WTC11 (cell line): ENCODE results near the gene PROZ. TPM values are rescaled to one million over a fixed set of nuclear protein-coding genes. Genes with fewer than 3 reads are reported as not detected.

Experiments used
- ATAC-seq: fragments of 200-7000 bp; cut with Tn5 transposase; 2 replicates; pipeline ENCODE4 v1.10.0; 2021; ENCODE audit warnings: mild to moderate bottlenecking, moderate library complexity
- CTCF ChIA-PET: fragments of 300-600 bp; sonication (Branson Sonifier 250); formaldehyde crosslinking; loops from one replicate; lab custom pipeline; 2021; ENCODE audit warnings: antibody characterized with exemption; lab: Charles Lee
- POLR2A ChIA-PET: fragments of 350-600 bp; sonication (Branson Sonifier 250); formaldehyde crosslinking; loops from one replicate; lab custom pipeline; 2021; ENCODE audit warnings: antibody characterized with exemption; lab: Charles Lee
- DNase-seq: peaks from one replicate; pipeline ENCODE4 v3.0.0; 2021; ENCODE audit warnings: low spot score
- H3K27ac Mint-ChIP-seq: 2 replicates; pipeline ENCODE4 v1.8.0; 2021; ENCODE audit warnings: mixed read lengths
- H3K27me3 Mint-ChIP-seq: 2 replicates; pipeline ENCODE4 v1.8.0; 2021; ENCODE audit warnings: low read depth, mild to moderate bottlenecking, moderate library complexity, mixed read lengths
- H3K36me3 Mint-ChIP-seq: 2 replicates; pipeline ENCODE4 v1.8.0; 2021; ENCODE audit warnings: mixed read lengths
- H3K4me1 Mint-ChIP-seq: 2 replicates; pipeline ENCODE4 v1.8.0; 2022; ENCODE audit warnings: mixed read lengths
- H3K4me3 Mint-ChIP-seq: 2 replicates; pipeline ENCODE4 v1.8.0; 2021; ENCODE audit warnings: mild to moderate bottlenecking, moderate library complexity, mixed read lengths
- H3K9me3 Mint-ChIP-seq: 2 replicates; pipeline ENCODE4 v1.8.0; 2021; ENCODE audit warnings: mixed read lengths
- CBFB ChIP-seq: sonication (generic); formaldehyde crosslinking; IDR thresholded peaks from 2 replicates; pipeline ENCODE4 v1.8.1; 2022; ENCODE audit warnings: mild to moderate bottlenecking, low read depth, missing genetic modification reagents
- CDX4 ChIP-seq: fragments of 250-450 bp; sonication (Bioruptor Pico); IDR thresholded peaks from 2 replicates; pipeline ENCODE4 v1.9.0; 2021; ENCODE audit warnings: moderate library complexity, mild to moderate bottlenecking, inconsistent platforms, borderline replicate concordance
- CTCF ChIP-seq: fragments of 200-600 bp; IDR thresholded peaks from 2 replicates; pipeline ENCODE4 v1.8.0; 2022; ENCODE audit warnings: antibody characterized with exemption
- ERG ChIP-seq: fragments of 250-450 bp; sonication (Bioruptor Pico); IDR thresholded peaks from 2 replicates; pipeline ENCODE4 v1.8.0; 2021; ENCODE audit warnings: mild to moderate bottlenecking
- ETV6 ChIP-seq: sonication (generic); formaldehyde crosslinking; IDR thresholded peaks from 2 replicates; pipeline ENCODE4 v1.8.1; 2022; ENCODE audit warnings: mild to moderate bottlenecking, missing genetic modification reagents
- HMGA2 ChIP-seq: fragments of 250-450 bp; sonication (Bioruptor Pico); IDR thresholded peaks from 2 replicates; pipeline ENCODE4 v1.4.0; 2021; ENCODE audit warnings: mild to moderate bottlenecking, moderate library complexity
- KAT7 ChIP-seq: sonication (generic); formaldehyde crosslinking; IDR thresholded peaks from 2 replicates; pipeline ENCODE4 v1.8.1; 2023; ENCODE audit warnings: missing genetic modification reagents, mild to moderate bottlenecking, borderline replicate concordance
- NFE2L1 ChIP-seq: sonication (generic); formaldehyde crosslinking; IDR thresholded peaks from 2 replicates; pipeline ENCODE4 v1.8.1; 2023; ENCODE audit warnings: missing genetic modification reagents
- NR3C1 ChIP-seq: sonication (generic); formaldehyde crosslinking; conservative IDR thresholded peaks from 2 replicates; pipeline ENCODE4 v1.8.1; 2023; ENCODE audit warnings: low read depth, mild to moderate bottlenecking, missing genetic modification reagents
- PRDM15 ChIP-seq: sonication (generic); formaldehyde crosslinking; IDR thresholded peaks from 2 replicates; pipeline ENCODE4 v1.8.0; 2022; ENCODE audit warnings: missing genetic modification reagents
- SMAD4 ChIP-seq: sonication (generic); formaldehyde crosslinking; IDR thresholded peaks from 2 replicates; pipeline ENCODE4 v1.8.0; 2022; ENCODE audit warnings: mild to moderate bottlenecking, missing genetic modification reagents
- SOX15 ChIP-seq: fragments of 250-450 bp; sonication (Bioruptor Pico); IDR thresholded peaks from 2 replicates; pipeline ENCODE4 v1.9.0; 2021; ENCODE audit warnings: mild to moderate bottlenecking
- total RNA-seq: library from RNA; stranded (reverse); gene quantifications from 3 replicates; pipeline ENCODE4 v1.2.3, GENCODE V29; 2021
- TF ChIP-seq, protein P1 (sequence below): fragments of 250-450 bp; sonication (Bioruptor Pico); IDR thresholded peaks from 2 replicates; pipeline ENCODE4 v2.1.2; 2022; ENCODE audit warnings: mild to moderate bottlenecking, moderate library complexity
- TF ChIP-seq, protein P2 (sequence below): sonication (generic); formaldehyde crosslinking; IDR thresholded peaks from 2 replicates; pipeline ENCODE4 v1.8.0; 2022; ENCODE audit warnings: mild to moderate bottlenecking, missing genetic modification reagents
- TF ChIP-seq, protein P3 (sequence below): sonication (generic); formaldehyde crosslinking; IDR thresholded peaks from 2 replicates; pipeline ENCODE4 v1.8.0; 2023; ENCODE audit warnings: missing genetic modification reagents
- TF ChIP-seq, protein P4 (sequence below): sonication (generic); formaldehyde crosslinking; IDR thresholded peaks from 2 replicates; pipeline ENCODE4 v1.8.1; 2023; ENCODE audit warnings: mild to moderate bottlenecking, missing genetic modification reagents, moderate library complexity
- TF ChIP-seq, protein P5 (sequence below): sonication (generic); formaldehyde crosslinking; IDR thresholded peaks from 2 replicates; pipeline ENCODE4 v1.8.1; 2022; ENCODE audit warnings: low read depth, mild to moderate bottlenecking, moderate library complexity, missing genetic modification reagents, borderline replicate concordance

The PROZ gene
- total RNA-seq, 1 experiment from 2014 or later: not detected

- TF ChIP-seq ETV6 (CRISPR knock-in tag) (no peak), HMGA2 (CRISPR knock-in tag) (no peak), ERG (CRISPR knock-in tag) (no peak)
- TF ChIP-seq, protein P1, sequence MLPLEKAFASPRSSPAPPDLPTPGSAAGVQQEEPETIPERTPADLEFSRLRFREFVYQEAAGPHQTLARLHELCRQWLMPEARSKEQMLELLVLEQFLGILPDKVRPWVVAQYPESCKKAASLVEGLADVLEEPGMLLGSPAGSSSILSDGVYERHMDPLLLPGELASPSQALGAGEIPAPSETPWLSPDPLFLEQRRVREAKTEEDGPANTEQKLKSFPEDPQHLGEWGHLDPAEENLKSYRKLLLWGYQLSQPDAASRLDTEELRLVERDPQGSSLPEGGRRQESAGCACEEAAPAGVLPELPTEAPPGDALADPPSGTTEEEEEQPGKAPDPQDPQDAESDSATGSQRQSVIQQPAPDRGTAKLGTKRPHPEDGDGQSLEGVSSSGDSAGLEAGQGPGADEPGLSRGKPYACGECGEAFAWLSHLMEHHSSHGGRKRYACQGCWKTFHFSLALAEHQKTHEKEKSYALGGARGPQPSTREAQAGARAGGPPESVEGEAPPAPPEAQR (CRISPR knock-in tag): no peak
- TF ChIP-seq, protein P2, sequence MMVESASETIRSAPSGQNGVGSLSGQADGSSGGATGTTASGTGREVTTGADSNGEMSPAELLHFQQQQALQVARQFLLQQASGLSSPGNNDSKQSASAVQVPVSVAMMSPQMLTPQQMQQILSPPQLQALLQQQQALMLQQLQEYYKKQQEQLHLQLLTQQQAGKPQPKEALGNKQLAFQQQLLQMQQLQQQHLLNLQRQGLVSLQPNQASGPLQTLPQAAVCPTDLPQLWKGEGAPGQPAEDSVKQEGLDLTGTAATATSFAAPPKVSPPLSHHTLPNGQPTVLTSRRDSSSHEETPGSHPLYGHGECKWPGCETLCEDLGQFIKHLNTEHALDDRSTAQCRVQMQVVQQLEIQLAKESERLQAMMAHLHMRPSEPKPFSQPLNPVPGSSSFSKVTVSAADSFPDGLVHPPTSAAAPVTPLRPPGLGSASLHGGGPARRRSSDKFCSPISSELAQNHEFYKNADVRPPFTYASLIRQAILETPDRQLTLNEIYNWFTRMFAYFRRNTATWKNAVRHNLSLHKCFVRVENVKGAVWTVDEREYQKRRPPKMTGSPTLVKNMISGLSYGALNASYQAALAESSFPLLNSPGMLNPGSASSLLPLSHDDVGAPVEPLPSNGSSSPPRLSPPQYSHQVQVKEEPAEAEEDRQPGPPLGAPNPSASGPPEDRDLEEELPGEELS (CRISPR knock-in tag): no peak
- TF ChIP-seq, all 79 proteins: peak for 0
These were observed 4.6 kb downstream of the PROZ start (continued) for GRCh38 chr13:113162783-113163685.

DNA sequence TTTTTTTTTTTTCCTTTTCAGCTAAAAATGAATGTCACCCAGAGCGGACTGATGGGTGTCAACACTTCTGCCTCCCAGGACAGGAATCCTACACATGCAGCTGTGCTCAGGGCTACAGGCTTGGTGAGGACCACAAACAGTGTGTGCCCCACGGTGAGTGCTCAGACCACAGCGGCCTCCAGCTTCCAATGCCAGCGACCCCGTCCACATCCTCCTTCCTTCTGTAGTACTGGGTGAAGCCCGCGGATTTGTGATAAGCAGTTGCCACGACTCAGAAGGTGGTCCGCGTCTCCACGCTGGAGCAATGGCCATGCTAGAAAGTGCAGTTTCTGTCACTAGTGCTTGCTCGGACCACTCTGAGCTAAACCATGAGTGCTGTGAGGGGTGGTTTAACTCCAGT, 6.0 kb downstream of the PROZ start:
- ChIA-PET CTCF (no interaction called here), POLR2A (no interaction called here)
- Mint-ChIP-seq H3K27ac (no peak overlapping the region), H3K4me3 (no peak overlapping the region), H3K4me1 (peaks cover 11% of the 10 kb centered on the region), H3K27me3 (no peaks in the 10 kb centered on the region; the same call in 1 of the 2 replicates), H3K9me3 (no peaks in the 10 kb centered on the region), H3K36me3 (peaks cover 10% of the 10 kb centered on the region)
- no peak for DNase-seq
- TF ChIP-seq, protein P3, sequence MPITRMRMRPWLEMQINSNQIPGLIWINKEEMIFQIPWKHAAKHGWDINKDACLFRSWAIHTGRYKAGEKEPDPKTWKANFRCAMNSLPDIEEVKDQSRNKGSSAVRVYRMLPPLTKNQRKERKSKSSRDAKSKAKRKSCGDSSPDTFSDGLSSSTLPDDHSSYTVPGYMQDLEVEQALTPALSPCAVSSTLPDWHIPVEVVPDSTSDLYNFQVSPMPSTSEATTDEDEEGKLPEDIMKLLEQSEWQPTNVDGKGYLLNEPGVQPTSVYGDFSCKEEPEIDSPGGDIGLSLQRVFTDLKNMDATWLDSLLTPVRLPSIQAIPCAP (CRISPR knock-in tag): no peak
- TF ChIP-seq, protein P4, sequence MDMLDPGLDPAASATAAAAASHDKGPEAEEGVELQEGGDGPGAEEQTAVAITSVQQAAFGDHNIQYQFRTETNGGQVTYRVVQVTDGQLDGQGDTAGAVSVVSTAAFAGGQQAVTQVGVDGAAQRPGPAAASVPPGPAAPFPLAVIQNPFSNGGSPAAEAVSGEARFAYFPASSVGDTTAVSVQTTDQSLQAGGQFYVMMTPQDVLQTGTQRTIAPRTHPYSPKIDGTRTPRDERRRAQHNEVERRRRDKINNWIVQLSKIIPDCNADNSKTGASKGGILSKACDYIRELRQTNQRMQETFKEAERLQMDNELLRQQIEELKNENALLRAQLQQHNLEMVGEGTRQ (CRISPR knock-in tag): no peak
- TF ChIP-seq CTCF (no peak), SOX15 (CRISPR knock-in tag) (no peak), CBFB (no peak), PRDM15 (CRISPR knock-in tag) (no peak), NR3C1 (no peak), KAT7 (no peak), HMGA2 (CRISPR knock-in tag) (no peak), NFE2L1 (no peak), SMAD4 (CRISPR knock-in tag) (no peak), CDX4 (CRISPR knock-in tag) (no peak)
- TF ChIP-seq, protein P5, sequence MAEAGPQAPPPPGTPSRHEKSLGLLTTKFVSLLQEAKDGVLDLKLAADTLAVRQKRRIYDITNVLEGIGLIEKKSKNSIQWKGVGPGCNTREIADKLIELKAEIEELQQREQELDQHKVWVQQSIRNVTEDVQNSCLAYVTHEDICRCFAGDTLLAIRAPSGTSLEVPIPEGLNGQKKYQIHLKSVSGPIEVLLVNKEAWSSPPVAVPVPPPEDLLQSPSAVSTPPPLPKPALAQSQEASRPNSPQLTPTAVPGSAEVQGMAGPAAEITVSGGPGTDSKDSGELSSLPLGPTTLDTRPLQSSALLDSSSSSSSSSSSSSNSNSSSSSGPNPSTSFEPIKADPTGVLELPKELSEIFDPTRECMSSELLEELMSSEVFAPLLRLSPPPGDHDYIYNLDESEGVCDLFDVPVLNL (CRISPR knock-in tag): no peak
- ATAC-seq: no peak
